ENCODE data around the gene THAP7. TPM values are rescaled to one million over a fixed set of nuclear protein-coding genes. Genes with fewer than 3 reads are reported as not detected.

Gene THAP7
- total and polyA plus RNA-seq, 2 donors (not counting 3 experiments of a cell fraction or from before 2014, with no cell fraction given), result 13.5 to 24.4 TPM

GRCh38 chr22:21025266-21025665 lies 23.3 kb upstream of the THAP7 start:
- no peak overlapping the region for H3K9ac ChIP-seq (replicated peaks; ENCODE audit: extremely low read depth, insufficient read depth, low read length)
- intact Hi-C loops (cut with micrococcal nuclease), result no loop called here

More at GRCh38 chr22:21025266-21025665, 23.3 kb upstream of the THAP7 start:
- H2AFZ ChIP-seq (ENCODE audit: low read depth, low read length), result no peak overlapping the region
- H3K36me3 ChIP-seq (ENCODE audit: control insufficient read depth in 2 of 2, extremely low read depth in 1 of 2, insufficient read depth in 2 of 2, low read length in 2 of 2), result no peaks in the 10 kb centered on the region
- BruUV-seq (replicated peaks), result no TSS peak
- FAIRE-seq, result no peak
- no peaks in the 10 kb centered on the region for H3K4me1 ChIP-seq (ENCODE audit: control insufficient read depth, extremely low read depth, insufficient read depth, low read length)
- H3K79me2 ChIP-seq (ENCODE audit: control insufficient read depth, insufficient read depth, low read length), result no peaks in the 10 kb centered on the region
- ChIA-PET CTCF (no interaction called here), POLR2A (no interaction called here)
- dilution Hi-C loops (cut with MboI; ENCODE audit: extremely low pct_ligation_motif_present, low sequenced_read_pairs), result no loop called here
- H4K20me1 ChIP-seq (replicated peaks; ENCODE audit: control insufficient read depth, extremely low read depth, insufficient read depth, low read length), result no peaks in the 10 kb centered on the region
- DNase-seq (ENCODE audit: low read depth, low spot score), result no peak
- H3K27ac ChIP-seq (ENCODE audit: insufficient read depth, low read depth, low read length), result no peak overlapping the region
- TF ChIP-seq POLR2A (IDR thresholded peaks at IDR 0.05; ENCODE audit: low read depth, low read length) (no peak), POLR2AphosphoS5 (IDR thresholded peaks at IDR 0.05; ENCODE audit: insufficient read depth, low read depth, low read length) (no peak), MYC (IDR thresholded peaks at IDR 0.05; ENCODE audit: low read depth, low read length) (no peak), GATA2 (IDR thresholded peaks at IDR 0.05; ENCODE audit: insufficient read depth, insufficient read length, low read depth, low read length) (no peak), EZH2 (IDR thresholded peaks at IDR 0.05; ENCODE audit: borderline replicate concordance, low read depth, low read length, severe bottlenecking) (no peak), MAX (IDR thresholded peaks at IDR 0.05; ENCODE audit: insufficient read depth, insufficient read length) (no peak), JUN (IDR thresholded peaks at IDR 0.05; ENCODE audit: borderline replicate concordance, insufficient read depth, insufficient read length, low read depth) (no peak), FOS (IDR thresholded peaks at IDR 0.05; ENCODE audit: borderline replicate concordance, insufficient read depth, low read length) (no peak), CTCF (IDR thresholded peaks at IDR 0.05; ENCODE audit: extremely low read depth in 1 of 2, insufficient read depth in 1 of 2, low read depth in 1 of 2, low read length in 2 of 2) (no peak)
- H3K4me3 ChIP-seq (replicated peaks in 1 of 3; ENCODE audit: insufficient read depth in 1 of 3, low read depth in 1 of 3, low read length in 3 of 3), result no peak overlapping the region
- H3K4me2 ChIP-seq (ENCODE audit: insufficient read depth, low read length), result no peak overlapping the region
- no peaks in the 10 kb centered on the region for H3K9me3 ChIP-seq (replicated peaks; ENCODE audit: control insufficient read depth, insufficient read depth, low read length)
- H3K27me3 ChIP-seq (ENCODE audit: control insufficient read depth in 2 of 2, insufficient read depth in 2 of 2, low read length in 2 of 2), result no peaks in the 10 kb centered on the region
- H3K9me1 ChIP-seq (replicated peaks; ENCODE audit: control insufficient read depth, extremely low read depth, insufficient read depth, low read length), result no peaks in the 10 kb centered on the region

Data from endothelial cell of umbilical vein (primary cell).